Stimulated activated CD8-positive, alpha-beta memory T cell treated with anti-CD3 and anti-CD28 coated beads, Interleukin-12 subunit alpha, Interleukin-12 subunit beta, amount 100 ng/mL, for 24 hours (primary cell): ENCODE results near the gene COL20A1.
"Not testable (repeated sequence)": the region's sequence is repeated elsewhere in the genome, so short reads cannot be mapped to it uniquely, and the experiment has no call there.

ENCODE experiments used
- DNase-seq: peaks from one replicate; pipeline ENCODE4 v3.0.0-alpha.2; 2020; ENCODE audit errors: extremely low read depth

The COL20A1 gene

GRCh38 chr20:63333241-63333836 lies 40.4 kb downstream of the COL20A1 start:
- no peak for DNase-seq

- no peak for DNase-seq
Measured at GRCh38 chr20:63334356-63334755, 41.4 kb downstream of the COL20A1 start.

- not testable (repeated sequence) for DNase-seq
Measured at GRCh38 chr20:63335060-63335459, 42.1 kb downstream of the COL20A1 start.

- no peak for DNase-seq
Measured at GRCh38 chr20:63335711-63336110, 42.7 kb downstream of the COL20A1 start.

- no peak for DNase-seq
Measured at GRCh38 chr20:63336232-63336752, 43.3 kb downstream of the COL20A1 start.

- DNase-seq = no peak
Measured at GRCh38 chr20:63337786-63338420, 44.9 kb downstream of the COL20A1 start.

- DNase-seq = not testable (repeated sequence)
Measured at GRCh38 chr20:63339154-63340094, 46.4 kb downstream of the COL20A1 start.

- DNase-seq = not testable (repeated sequence)
Measured at GRCh38 chr20:63340158-63340688, 47.2 kb downstream of the COL20A1 start.

- no peak for DNase-seq
Measured at GRCh38 chr20:63342561-63343459, 49.8 kb downstream of the COL20A1 start.

- DNase-seq = no peak
Measured at GRCh38 chr20:63343460-63344445, 50.8 kb downstream of the COL20A1 start.

GRCh38 chr20:63344616-63345327 lies 51.8 kb downstream of the COL20A1 start:
- no peak for DNase-seq

- DNase-seq = no peak
Measured at GRCh38 chr20:63345328-63346100, 52.5 kb downstream of the COL20A1 start.

- no peak for DNase-seq
Measured at GRCh38 chr20:63346131-63347080, 53.4 kb downstream of the COL20A1 start.

GRCh38 chr20:63347081-63347741 lies 54.2 kb downstream of the COL20A1 start:
- no peak for DNase-seq

- DNase-seq = no peak
Measured at GRCh38 chr20:63347950-63348827, 55.2 kb downstream of the COL20A1 start.
